K562 (cell line): ENCODE data around the gene ENO2. TPM values are rescaled to one million over a fixed set of nuclear protein-coding genes. Genes with fewer than 3 reads are reported as not detected.

Source experiments
- CBFA2T3 ChIP-seq: fragments of 450-650 bp; IDR thresholded peaks from 2 replicates; pipeline ENCODE4 v1.6.1; 2017
- CBX1 ChIP-seq: sonication (generic); IDR thresholded peaks from 2 replicates; pipeline ENCODE4 v1.6.1; 2016; ENCODE audit warnings: antibody characterized with exemption, low read depth, mild to moderate bottlenecking
- EGR1 ChIP-seq: fragments of 450-650 bp; conservative IDR thresholded peaks from 2 replicates; pipeline ENCODE4 v1.6.1; 2017; ENCODE audit warnings: mild to moderate bottlenecking
- GMEB1 ChIP-seq: fragments of 250-450 bp; sonication (Bioruptor Pico); IDR thresholded peaks from 2 replicates; pipeline ENCODE4 v1.4.0; 2020; ENCODE audit warnings: mild to moderate bottlenecking
- ILF3 ChIP-seq: fragments of 450-650 bp; IDR thresholded peaks from 2 replicates; pipeline ENCODE4 v1.6.1; 2018; ENCODE audit warnings: antibody characterized with exemption, mild to moderate bottlenecking, moderate library complexity, borderline replicate concordance
- MYC ChIP-seq, 2 experiments: fragments of 250-450 bp in 1 of 2; sonication (Bioruptor Pico) in 1 of 2; IDR thresholded peaks; 2 replicates each; pipeline versions ENCODE4 v1.5.1 to v1.6.1; 2012 to 2021; ENCODE audit warnings: low read depth in 2 of 2, borderline replicate concordance in 1 of 2, improper control_type of control experiment in 1 of 2, low read length in 1 of 2, mild to moderate bottlenecking in 1 of 2, moderate library complexity in 1 of 2
- NCOA4 ChIP-seq: fragments of 450-650 bp; IDR thresholded peaks from 2 replicates; pipeline ENCODE4 v1.6.1; 2018; ENCODE audit warnings: mild to moderate bottlenecking; ENCODE audit not compliant: partially characterized antibody
- RUNX1 ChIP-seq: sonication (generic); IDR thresholded peaks from 2 replicates; pipeline ENCODE4 v1.6.1; 2016; ENCODE audit warnings: antibody characterized with exemption, low read depth
- SMAD4 ChIP-seq: fragments of 250-450 bp; sonication (Bioruptor Pico); conservative IDR thresholded peaks from 2 replicates; pipeline ENCODE4 v1.8.0; 2021; ENCODE audit warnings: inconsistent platforms, mild to moderate bottlenecking, moderate library complexity
- SREBF1 ChIP-seq: fragments of 150-350 bp; IDR thresholded peaks from 2 replicates; pipeline ENCODE4 v1.6.1; 2014; ENCODE audit warnings: antibody characterized with exemption, low read depth, low read length, borderline replicate concordance
- TSHZ1 ChIP-seq: fragments of 250-450 bp; sonication (Bioruptor Pico); IDR thresholded peaks from 2 replicates; pipeline ENCODE4 v1.4.0; 2020; ENCODE audit warnings: mild to moderate bottlenecking, moderate library complexity
- ZNF12 ChIP-seq: sonication (generic); formaldehyde crosslinking; IDR thresholded peaks from 2 replicates; pipeline ENCODE4 v1.4.0; 2020; ENCODE audit warnings: mild to moderate bottlenecking, missing genetic modification reagents
- ZNF695 ChIP-seq: fragments of 450-650 bp; formaldehyde crosslinking; IDR thresholded peaks from 2 replicates; pipeline ENCODE4 v1.4.0; 2020; ENCODE audit warnings: mild to moderate bottlenecking, moderate library complexity
- ZSCAN32 ChIP-seq: fragments of 450-650 bp; formaldehyde crosslinking; IDR thresholded peaks from 2 replicates; pipeline ENCODE4 v1.4.0; 2020; ENCODE audit warnings: mild to moderate bottlenecking, moderate library complexity
- polyA plus RNA-seq, 8 experiments: library from polyadenylated mRNA; depleted of rRNA in 4 of 8; stranded (reverse) in 5 of 8; unstranded in 3 of 8; fragments of >200 nt; fragmentation: Nextera tagmentation in 2 of 8; fragmentation: Illumina TruSeq in 1 of 8; extraction: Ambion mirVana in 2 of 8; extraction: Trizol in 1 of 8; gene quantifications; 2 replicates each; pipeline versions ENCODE4 v1.2.1 to v1.2.3, GENCODE V29; 2011 to 2014; ENCODE audit warnings: inconsistent platforms in 1 of 8, missing spikeins in 1 of 8
- total RNA-seq, 7 experiments: library from RNA; depleted of rRNA in 6 of 7; stranded (reverse); fragments of >200 nt in 6 of 7; fragmentation: Illumina TruSeq in 2 of 7; extraction: Trizol in 2 of 7; gene quantifications; 2 replicates each; pipeline versions ENCODE4 v1.2.1 to v1.2.3, GENCODE V29; 2011 to 2021; ENCODE audit warnings: low replicate concordance in 1 of 7
- TF ChIP-seq, protein P1 (sequence below): sonication (generic); IDR thresholded peaks from 2 replicates; pipeline ENCODE4 v1.6.1; 2016
- TF ChIP-seq, protein P2 (sequence below): IDR thresholded peaks from 2 replicates; pipeline ENCODE4 v1.6.1; 2016; ENCODE audit warnings: missing genetic modification characterization, missing compliant biosample characterization
- TF ChIP-seq, protein P3 (sequence below): fragments of 450-650 bp; formaldehyde crosslinking; IDR thresholded peaks from 2 replicates; pipeline ENCODE4 v1.4.0; 2020; ENCODE audit warnings: mild to moderate bottlenecking, moderate library complexity

ENO2 gene
- total and polyA plus RNA-seq, 9 of the 15 experiments (the other 6 are each of a cell fraction or from before 2014, with no cell fraction given): 10.9 to 43.3 (median 21.0) TPM

GRCh38 chr12:6890789-6891645, 23.4 kb upstream of the ENO2 start (continued):
- no peak for TF ChIP-seq NCOA4
- TF ChIP-seq EGR1: peak; percentile 48; the same call in 1 of the 2 replicates
- peak; percentile 73 for TF ChIP-seq MYC (IDR thresholded peaks at IDR 0.05; ENCODE audit: low read depth, low read length)
- TF ChIP-seq MYC (CRISPR knock-in tag; IDR thresholded peaks at IDR 0.05; ENCODE audit: borderline replicate concordance, low read depth): no peak
- no peak; the same call in 1 of the 2 replicates for TF ChIP-seq CBX1
- peak; percentile 76 for TF ChIP-seq GMEB1 (CRISPR knock-in tag)
- no peak for TF ChIP-seq SREBF1
- TF ChIP-seq, protein P1, sequence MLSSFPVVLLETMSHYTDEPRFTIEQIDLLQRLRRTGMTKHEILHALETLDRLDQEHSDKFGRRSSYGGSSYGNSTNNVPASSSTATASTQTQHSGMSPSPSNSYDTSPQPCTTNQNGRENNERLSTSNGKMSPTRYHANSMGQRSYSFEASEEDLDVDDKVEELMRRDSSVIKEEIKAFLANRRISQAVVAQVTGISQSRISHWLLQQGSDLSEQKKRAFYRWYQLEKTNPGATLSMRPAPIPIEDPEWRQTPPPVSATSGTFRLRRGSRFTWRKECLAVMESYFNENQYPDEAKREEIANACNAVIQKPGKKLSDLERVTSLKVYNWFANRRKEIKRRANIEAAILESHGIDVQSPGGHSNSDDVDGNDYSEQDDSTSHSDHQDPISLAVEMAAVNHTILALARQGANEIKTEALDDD: no peak
- TF ChIP-seq, protein P2, sequence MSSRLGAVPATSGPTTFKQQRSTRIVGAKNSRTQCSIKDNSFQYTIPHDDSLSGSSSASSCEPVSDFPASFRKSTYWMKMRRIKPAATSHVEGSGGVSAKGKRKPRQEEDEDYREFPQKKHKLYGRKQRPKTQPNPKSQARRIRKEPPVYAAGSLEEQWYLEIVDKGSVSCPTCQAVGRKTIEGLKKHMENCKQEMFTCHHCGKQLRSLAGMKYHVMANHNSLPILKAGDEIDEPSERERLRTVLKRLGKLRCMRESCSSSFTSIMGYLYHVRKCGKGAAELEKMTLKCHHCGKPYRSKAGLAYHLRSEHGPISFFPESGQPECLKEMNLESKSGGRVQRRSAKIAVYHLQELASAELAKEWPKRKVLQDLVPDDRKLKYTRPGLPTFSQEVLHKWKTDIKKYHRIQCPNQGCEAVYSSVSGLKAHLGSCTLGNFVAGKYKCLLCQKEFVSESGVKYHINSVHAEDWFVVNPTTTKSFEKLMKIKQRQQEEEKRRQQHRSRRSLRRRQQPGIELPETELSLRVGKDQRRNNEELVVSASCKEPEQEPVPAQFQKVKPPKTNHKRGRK (tag): no peak
- no peak for TF ChIP-seq TSHZ1 (CRISPR knock-in tag)
- peak; percentile 21; the same call in 1 of the 2 replicates for TF ChIP-seq CBFA2T3
- TF ChIP-seq ZNF12: no peak
- no peak for TF ChIP-seq ZNF695 (CRISPR knock-in tag)
- TF ChIP-seq RUNX1: no peak
- TF ChIP-seq ZSCAN32 (CRISPR knock-in tag): no peak
- TF ChIP-seq, protein P3, sequence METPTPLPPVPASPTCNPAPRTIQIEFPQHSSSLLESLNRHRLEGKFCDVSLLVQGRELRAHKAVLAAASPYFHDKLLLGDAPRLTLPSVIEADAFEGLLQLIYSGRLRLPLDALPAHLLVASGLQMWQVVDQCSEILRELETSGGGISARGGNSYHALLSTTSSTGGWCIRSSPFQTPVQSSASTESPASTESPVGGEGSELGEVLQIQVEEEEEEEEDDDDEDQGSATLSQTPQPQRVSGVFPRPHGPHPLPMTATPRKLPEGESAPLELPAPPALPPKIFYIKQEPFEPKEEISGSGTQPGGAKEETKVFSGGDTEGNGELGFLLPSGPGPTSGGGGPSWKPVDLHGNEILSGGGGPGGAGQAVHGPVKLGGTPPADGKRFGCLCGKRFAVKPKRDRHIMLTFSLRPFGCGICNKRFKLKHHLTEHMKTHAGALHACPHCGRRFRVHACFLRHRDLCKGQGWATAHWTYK (CRISPR knock-in tag): 0 out of 2 replicates have a peak, but pooled peaks have one; percentile 19
- peak; percentile 81 for TF ChIP-seq SMAD4 (CRISPR knock-in tag)
- TF ChIP-seq ILF3: no peak
